ENCODE measurements around the gene ART5. TPM values are rescaled to one million over a fixed set of nuclear protein-coding genes. Genes with fewer than 3 reads are reported as not detected.

The ART5 gene
- total RNA-seq = 0.51 and 1.6 TPM in 2 replicates

GRCh38 chr11:3641701-3642070 lies at the start of gene ART5:
ART5 (minus strand) TSS chr11:3641992; CDS start chr11:3641862, 130 bp downstream.
- H3K4me3 ChIP-seq (ENCODE audit: low read depth, low read length) = peak within 1 kb of the TSS; percentile 62
- TF ChIP-seq, protein P1, sequence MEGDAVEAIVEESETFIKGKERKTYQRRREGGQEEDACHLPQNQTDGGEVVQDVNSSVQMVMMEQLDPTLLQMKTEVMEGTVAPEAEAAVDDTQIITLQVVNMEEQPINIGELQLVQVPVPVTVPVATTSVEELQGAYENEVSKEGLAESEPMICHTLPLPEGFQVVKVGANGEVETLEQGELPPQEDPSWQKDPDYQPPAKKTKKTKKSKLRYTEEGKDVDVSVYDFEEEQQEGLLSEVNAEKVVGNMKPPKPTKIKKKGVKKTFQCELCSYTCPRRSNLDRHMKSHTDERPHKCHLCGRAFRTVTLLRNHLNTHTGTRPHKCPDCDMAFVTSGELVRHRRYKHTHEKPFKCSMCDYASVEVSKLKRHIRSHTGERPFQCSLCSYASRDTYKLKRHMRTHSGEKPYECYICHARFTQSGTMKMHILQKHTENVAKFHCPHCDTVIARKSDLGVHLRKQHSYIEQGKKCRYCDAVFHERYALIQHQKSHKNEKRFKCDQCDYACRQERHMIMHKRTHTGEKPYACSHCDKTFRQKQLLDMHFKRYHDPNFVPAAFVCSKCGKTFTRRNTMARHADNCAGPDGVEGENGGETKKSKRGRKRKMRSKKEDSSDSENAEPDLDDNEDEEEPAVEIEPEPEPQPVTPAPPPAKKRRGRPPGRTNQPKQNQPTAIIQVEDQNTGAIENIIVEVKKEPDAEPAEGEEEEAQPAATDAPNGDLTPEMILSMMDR (conservative IDR thresholded peaks at IDR 0.05; ENCODE audit: low read depth, low read length) = no peak

GRCh38 chr11:3686751-3687150 lies 45.0 kb upstream of the ART5 start:
- no peak for DNase-seq (ENCODE audit: low read depth)
- TF ChIP-seq, protein P1 (conservative IDR thresholded peaks at IDR 0.05; ENCODE audit: low read depth, low read length) = no peak
- no peak overlapping the region for H3K4me3 ChIP-seq (ENCODE audit: low read depth, low read length)

More at GRCh38 chr11:3641701-3642070, at the start of gene ART5:
- DNase-seq (ENCODE audit: low read depth) = no peak

DNA sequence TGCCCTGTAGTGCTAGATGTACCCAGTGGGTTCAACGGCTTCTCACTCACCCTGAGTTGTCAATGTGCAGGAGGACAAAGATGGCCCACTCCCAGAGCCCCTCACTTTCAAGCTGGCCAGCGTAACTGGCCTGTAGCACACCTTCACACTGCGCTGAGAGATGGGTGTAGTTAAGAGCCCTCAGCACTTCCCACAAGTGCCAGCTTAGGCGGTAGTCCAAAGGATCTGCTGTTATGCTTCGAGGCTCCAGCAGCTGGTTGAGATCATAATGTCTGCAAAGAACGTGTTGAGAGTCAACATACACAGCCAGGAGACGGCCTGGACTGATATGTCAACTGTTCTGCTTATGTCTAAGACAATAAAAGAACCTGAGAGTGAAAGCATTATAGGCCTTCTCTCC lies 44.1 kb upstream of the ART5 start:
- TF ChIP-seq, protein P1 (conservative IDR thresholded peaks at IDR 0.05; ENCODE audit: low read depth, low read length) = no peak
- no peak overlapping the region for H3K4me3 ChIP-seq (ENCODE audit: low read depth, low read length)
- no peak for DNase-seq (ENCODE audit: low read depth)

- DNase-seq (ENCODE audit: low read depth) = no peak
- H3K4me3 ChIP-seq (ENCODE audit: low read depth, low read length) = no peak overlapping the region
- TF ChIP-seq, protein P1 (conservative IDR thresholded peaks at IDR 0.05; ENCODE audit: low read depth, low read length) = no peak
These were observed 43.0 kb upstream of the ART5 start for GRCh38 chr11:3684819-3685172.

DNA sequence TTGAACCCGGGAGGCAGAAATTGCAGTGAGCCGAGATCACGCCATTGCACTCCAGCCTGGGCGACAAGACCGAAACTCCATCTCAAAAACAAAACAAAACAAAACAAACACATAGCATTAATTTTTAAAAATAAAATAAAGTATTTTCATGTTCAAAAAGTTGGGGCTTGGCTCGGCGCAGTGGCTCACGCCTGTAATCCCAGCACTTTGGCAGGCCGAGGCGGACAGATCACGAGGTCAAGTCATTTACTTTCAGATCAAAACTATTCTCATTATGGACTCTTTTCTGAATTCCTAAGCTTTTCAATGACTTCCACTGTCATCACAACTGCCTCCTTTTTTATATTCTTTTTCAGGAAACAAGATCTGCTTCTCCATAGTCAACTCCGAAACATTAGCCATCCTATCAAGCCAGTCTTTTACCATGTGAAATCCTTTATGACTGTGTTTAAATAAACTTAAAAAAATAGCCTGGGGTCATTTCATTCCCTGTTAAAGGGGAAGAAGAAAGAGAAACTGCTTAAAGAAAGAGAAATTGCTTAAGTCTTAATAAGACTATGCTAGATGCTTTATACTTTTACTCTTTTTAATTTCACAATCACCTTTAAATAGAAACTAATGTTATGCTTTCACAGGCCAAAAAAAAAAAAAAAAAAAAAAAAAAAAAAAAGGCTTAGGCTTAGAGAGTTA lies 42.5 kb upstream of the ART5 start:
- no peak overlapping the region for H3K4me3 ChIP-seq (ENCODE audit: low read depth, low read length)
- DNase-seq (ENCODE audit: low read depth) = no peak
- TF ChIP-seq, protein P1 (conservative IDR thresholded peaks at IDR 0.05; ENCODE audit: low read depth, low read length) = no peak

GRCh38 chr11:3683039-3683438 lies 41.2 kb upstream of the ART5 start:
- TF ChIP-seq, protein P1 (conservative IDR thresholded peaks at IDR 0.05; ENCODE audit: low read depth, low read length) = no peak
- H3K4me3 ChIP-seq (ENCODE audit: low read depth, low read length) = no peak overlapping the region
- no peak for DNase-seq (ENCODE audit: low read depth)

DNA sequence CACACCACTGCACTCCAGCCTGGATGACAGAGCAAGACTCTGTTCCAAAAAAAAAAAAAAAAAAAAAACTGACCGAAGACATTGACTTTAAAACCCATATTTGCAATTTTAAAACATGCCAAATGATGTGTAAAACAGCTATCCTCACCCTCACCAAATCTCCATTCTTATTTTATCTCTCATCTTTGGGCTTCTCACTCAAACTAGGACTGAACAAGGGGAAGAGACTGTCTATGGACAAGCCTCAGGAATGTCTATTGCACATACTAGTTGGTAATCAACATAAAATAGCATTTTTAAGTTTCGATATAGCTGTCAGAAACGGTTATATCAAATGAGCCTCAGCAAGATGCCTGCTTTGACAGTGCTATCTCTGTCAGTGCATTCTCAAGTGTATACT lies 37.3 kb upstream of the ART5 start:
- DNase-seq (ENCODE audit: low read depth) = no peak
- TF ChIP-seq, protein P1 (conservative IDR thresholded peaks at IDR 0.05; ENCODE audit: low read depth, low read length) = no peak
- no peak overlapping the region for H3K4me3 ChIP-seq (ENCODE audit: low read depth, low read length)
